ENCODE results near the gene TTC34.

Gene TTC34

DNA sequence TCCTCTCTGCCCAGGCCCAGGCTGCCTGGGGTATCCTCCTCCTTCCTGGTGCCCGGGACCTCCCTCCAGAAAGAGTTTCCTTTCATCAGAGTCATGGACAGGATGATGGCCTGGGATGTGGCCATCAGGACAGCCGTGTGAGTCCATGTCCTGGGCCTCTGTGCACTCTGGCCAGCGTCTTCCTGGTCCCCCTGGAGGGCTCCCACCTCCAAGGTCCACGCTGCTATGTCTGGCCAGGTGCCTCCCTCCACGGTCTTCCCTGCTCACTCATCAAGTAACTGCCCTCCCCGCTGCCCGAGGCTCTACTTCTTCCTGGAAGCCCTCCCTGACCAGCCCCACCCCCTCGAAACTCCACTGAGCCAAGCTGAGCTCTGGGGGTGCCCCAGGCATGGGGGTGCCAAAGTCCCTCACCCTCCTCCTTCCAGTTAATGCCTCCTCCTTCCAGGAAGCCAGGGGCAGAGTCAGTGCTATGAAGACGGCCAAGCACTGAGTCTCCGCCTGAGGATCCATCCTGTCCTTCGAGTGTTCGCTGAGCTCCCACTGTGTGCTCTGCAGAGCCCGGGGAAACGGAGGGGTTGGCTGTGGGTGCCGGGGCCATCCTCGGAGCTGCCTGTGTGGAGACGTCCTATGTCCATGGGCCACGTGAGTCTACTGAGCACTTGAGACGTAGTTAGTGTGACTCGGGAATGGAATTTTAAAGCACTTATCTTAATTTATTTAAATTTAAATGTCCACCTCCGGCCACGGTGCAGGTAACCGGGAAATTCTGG lies 28.5 kb upstream of the TTC34 start:
- no peak for DNase-seq

DNA sequence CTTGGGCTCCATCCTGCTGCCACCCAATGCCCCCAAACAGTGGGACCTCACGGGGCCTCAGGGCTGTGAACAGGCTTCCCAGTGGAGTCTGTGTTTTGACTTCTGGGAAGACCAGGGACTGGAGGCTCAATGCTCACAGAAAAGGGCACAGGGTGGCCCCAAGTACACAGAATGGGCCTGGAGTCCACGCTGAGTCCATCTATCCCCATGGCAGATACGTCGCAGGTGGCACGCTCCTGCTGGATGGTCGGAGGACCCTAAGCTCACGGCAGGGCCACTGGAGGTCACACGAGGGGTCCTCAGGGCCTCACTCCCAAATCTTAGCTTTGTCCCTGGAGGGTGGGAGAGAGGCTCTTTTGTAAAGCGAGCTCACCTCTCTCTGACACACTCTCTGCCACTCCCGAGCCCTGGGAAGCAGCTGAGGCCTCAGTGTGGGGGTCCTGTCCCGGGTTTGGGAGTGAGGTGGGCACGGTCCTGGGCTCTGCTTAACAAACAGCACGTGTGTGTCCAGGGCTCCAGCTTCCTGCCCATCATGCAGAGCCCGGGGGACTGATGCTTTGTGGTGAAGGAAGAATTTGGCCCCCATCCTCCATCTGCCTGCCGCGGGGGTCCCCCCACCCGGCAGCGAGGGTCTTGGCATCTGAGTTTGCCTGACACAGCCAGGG lies 27.2 kb upstream of the TTC34 start:
- no peak for DNase-seq

- DNase-seq, result no peak
Observed at GRCh38 chr1:2826736-2827292, 25.3 kb upstream of the TTC34 start.

- DNase-seq, result no peak
Observed at GRCh38 chr1:2826316-2826715, 24.8 kb upstream of the TTC34 start.

DNA sequence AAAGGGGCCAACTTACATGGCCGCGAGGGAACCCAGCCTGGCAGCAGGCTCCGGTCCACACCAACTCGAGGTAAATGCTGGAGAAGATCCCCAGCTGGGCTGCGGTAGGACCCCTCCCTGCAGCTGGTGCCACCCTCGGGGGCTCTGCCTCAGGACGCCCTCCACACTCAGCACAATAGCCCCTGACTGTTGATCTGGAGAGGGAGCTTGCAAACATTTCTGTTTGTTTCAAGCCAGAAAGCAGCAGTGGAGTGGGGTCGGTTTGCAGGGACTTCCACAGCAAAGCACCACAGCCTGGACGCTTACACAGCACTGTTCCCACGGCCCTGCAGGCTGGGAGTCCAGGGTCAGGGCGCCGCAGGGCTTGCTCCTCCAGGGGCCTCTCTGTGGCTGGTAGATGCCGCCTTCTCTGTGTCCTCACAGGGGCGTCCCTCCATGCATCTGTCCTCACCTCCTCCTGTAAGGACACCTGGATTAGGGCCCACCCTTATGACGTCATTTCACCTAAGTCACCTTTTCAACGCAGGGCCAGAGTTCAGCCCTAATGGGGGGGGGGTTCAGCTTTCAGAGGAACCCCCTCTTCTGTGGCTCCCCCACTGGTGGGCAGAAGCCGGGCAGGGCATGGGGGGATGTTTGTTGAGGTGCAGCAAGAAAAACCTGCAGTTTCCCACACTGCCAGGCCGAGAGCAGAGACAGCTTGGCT lies 24.1 kb upstream of the TTC34 start:
- DNase-seq, result no peak

DNA sequence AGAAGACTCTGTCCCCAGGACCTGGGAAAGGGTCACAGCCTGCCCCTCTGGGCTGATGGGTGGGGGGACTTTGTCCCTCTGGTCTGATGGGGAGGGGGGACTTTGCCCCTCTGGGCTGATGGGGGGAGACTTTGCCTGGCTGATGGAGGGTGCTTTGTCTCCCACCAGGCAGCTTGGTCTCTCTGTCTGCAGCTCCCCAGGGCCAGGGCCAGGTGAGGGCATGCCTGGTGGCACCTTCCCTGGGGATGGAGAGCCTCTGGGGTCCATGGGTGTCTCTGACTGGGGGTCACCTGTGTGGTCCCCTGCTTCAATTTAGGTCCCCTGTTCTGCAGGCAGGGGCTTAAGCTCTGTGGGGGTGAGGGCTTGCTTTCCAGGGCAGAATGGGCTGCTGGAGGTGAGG lies 23.5 kb upstream of the TTC34 start:
- no peak for DNase-seq

GRCh38 chr1:2823921-2824610 lies 22.6 kb upstream of the TTC34 start:
- no peak for DNase-seq

DNA sequence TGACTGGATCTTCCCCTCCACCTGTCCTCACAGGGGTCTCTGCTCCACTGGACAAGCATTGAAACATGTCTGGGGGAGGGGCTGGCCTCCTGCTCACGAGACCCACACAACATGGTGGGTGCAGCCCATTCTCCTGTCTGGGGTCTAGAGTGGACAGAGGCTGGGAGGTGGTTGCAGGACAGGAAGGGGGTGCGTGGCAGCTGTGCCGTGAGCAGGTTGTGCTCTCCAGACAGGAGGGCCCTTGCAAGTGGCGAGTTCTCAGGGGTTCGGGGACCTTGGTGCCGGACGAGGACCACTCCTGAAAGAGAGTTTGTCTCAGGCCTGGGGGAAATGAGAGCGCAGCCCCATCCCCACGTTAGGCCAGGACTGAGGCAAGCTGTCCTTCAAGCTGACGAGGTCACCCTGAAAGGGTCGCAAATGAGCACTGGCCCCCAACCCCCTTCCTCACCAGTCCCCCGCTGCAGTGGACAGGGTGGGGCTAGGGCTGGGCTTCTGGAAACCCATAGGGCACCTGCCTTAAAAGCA lies 21.2 kb upstream of the TTC34 start:
- DNase-seq, result no peak

GRCh38 chr1:2821966-2822620 lies 20.6 kb upstream of the TTC34 start:
- peak; percentile 26 for DNase-seq

- no peak for DNase-seq
Observed at GRCh38 chr1:2821373-2821955, 20.0 kb upstream of the TTC34 start.

DNA sequence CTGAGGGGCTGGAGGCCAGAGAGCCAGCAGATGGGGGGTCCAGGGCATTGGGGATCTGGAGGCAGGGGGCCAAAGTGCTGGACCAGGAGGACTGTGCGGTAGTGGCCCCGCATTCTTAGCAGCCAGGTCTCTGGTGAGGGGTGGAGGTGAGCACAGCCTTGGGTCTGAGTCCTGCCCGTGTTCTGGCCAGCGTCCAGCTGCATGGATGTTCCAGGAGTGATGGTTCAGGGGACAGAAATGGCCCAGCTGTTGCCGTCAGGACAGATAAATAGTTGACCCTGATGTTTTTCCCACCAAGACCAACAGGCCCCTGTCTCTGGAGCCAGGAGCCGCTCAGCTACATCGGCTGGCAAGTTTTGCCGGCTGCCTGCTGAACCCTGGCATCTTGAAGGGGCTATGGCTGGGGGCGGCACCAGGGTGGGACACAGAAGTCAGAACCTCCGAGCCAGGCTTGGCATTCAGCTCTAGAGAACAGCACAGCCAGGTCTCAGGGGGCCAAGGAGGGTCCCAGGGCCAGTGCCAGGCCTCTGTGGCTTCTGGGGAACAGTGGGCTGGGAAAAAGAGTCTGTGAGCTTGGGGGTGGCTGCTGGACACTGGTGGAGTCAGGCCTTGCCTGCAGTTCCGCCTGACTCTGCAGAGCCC lies 19.4 kb upstream of the TTC34 start:
- no peak for DNase-seq

- no peak for DNase-seq
Observed at GRCh38 chr1:2819831-2820730, 18.6 kb upstream of the TTC34 start.

- DNase-seq, result no peak
Observed at GRCh38 chr1:2819429-2819828, 17.9 kb upstream of the TTC34 start.

- DNase-seq, result no peak
Observed at GRCh38 chr1:2817784-2818564, 16.5 kb upstream of the TTC34 start.

- no peak for DNase-seq
Observed at GRCh38 chr1:2816786-2817185, 15.3 kb upstream of the TTC34 start.

GRCh38 chr1:2815551-2815950 lies 14.1 kb upstream of the TTC34 start:
- DNase-seq, result no peak

- no peak for DNase-seq
Observed at GRCh38 chr1:2814511-2815075, 13.1 kb upstream of the TTC34 start.

DNA sequence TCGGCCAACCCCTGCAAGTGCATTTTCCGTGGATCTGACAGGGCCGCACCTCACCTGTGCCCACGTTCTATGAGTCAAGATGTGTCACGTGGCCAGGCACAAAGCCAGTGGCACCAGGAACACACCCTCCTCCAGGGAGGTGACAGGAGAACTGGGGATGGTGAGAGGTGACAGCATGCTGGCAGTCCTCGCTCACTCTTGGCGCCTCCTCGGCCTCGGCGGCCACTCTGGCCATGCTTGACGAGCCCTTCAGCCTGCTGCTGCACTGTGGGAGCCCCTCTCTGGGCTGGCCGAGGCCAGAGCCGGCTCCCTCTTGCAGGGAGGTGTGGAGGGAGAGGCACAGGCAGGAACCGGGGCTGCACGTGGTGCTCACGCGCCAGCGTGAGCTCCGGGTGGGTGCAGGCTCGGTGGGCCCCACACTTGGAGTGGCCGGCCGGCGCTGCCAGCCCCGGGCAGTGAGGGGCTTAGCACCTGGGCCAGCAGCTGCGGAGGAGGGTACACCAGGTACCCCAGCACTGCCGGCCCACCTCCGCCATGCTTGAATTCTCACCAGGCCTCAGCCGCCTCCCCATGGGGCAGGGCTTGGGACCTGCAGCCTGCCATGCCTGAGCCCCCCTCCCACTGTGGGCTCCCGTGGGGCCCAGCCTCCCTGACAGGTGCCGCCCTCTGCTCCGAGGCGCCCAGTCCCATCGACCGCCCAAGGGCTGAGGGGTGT lies 11.6 kb upstream of the TTC34 start:
- no peak for DNase-seq

All from effector CD8-positive, alpha-beta T cell (primary cell).